Measurements from ENCODE around the gene IFNG.

The IFNG gene

GRCh38 chr12:68114606-68115005, 44.9 kb downstream of the IFNG start:
- no peak for DNase-seq

- peak; percentile 44 for DNase-seq
These were observed 45.9 kb downstream of the IFNG start for GRCh38 chr12:68113644-68114043.

GRCh38 chr12:68111995-68112394, 47.5 kb downstream of the IFNG start:
- DNase-seq = no peak

- no peak for DNase-seq
These were observed 49.9 kb downstream of the IFNG start for GRCh38 chr12:68109444-68110217.

GRCh38 chr12:68109001-68109400, 50.5 kb downstream of the IFNG start:
- DNase-seq = no peak

GRCh38 chr12:68106660-68107059, 52.9 kb downstream of the IFNG start:
- DNase-seq = no peak

GRCh38 chr12:68106160-68106559, 53.4 kb downstream of the IFNG start:
- no peak for DNase-seq
